DOHH2 (cell line): ENCODE measurements around the gene BLOC1S5.

Experiments used
- CTCF ChIP-seq: fragments of 200-600 bp; sonication (generic); IDR thresholded peaks from one replicate; pipeline ENCODE4 v1.5.1; 2014; ENCODE audit warnings: antibody characterized with exemption, mild to moderate bottlenecking, low read depth, low read length; ENCODE audit not compliant: poor library complexity, severe bottlenecking
- EZH2phosphoT487 ChIP-seq: fragments of 200-600 bp; sonication (generic); IDR thresholded peaks from 2 replicates; pipeline ENCODE4 v1.6.1; 2017; ENCODE audit warnings: borderline replicate concordance, mild to moderate bottlenecking, antibody characterized with exemption, low read length, moderate library complexity, mixed read lengths

- TF ChIP-seq CTCF (no peak), EZH2phosphoT487 (no peak)
These were observed 87.6 kb downstream of the BLOC1S5 start for GRCh38 chr6:7976485-7977056.
